Lower leg skin (tissue), 3 donors: ENCODE data around the gene FAM72A.
"Not testable (repeated sequence)": the region's sequence is repeated elsewhere in the genome, so short reads cannot be mapped to it uniquely, and the experiment has no call there.

Source experiments
- CTCF ChIP-seq, 3 donors: fragments of 450-650 bp; IDR thresholded peaks; one replicate each; pipeline ENCODE4 v1.5.1; 2016; ENCODE audit warnings: antibody characterized with exemption in 3 of 3, mild to moderate bottlenecking in 3 of 3, moderate library complexity in 2 of 3
- POLR2A ChIP-seq, 2 donors: fragments of 450-650 bp; IDR thresholded peaks; one replicate each; pipeline ENCODE4 v1.6.1; 2016 to 2017; ENCODE audit warnings: antibody characterized with exemption in 2 of 2, mild to moderate bottlenecking in 1 of 2, moderate library complexity in 1 of 2

GRCh38 chr1:206203364-206204158, 922 bp upstream of the FAM72A start, which contains the start of gene SRGAP2:
- TF ChIP-seq POLR2A, CTCF (IDR thresholded peaks at IDR 0.05): not testable (repeated sequence)
